NOMO-1 (cell line): ENCODE measurements around the gene PDE9A.
"Not testable (repeated sequence)": the region's sequence is repeated elsewhere in the genome, so short reads cannot be mapped to it uniquely, and the experiment has no call there.

ENCODE experiments used
- DNase-seq, 2 experiments: peaks; one replicate each; lab custom pipeline; 2025; ENCODE audit not compliant: unreplicated experiment in 2 of 2; lab: John Stamatoyannopoulos, UW

PDE9A gene

GRCh38 chr21:42704861-42705260 is 51.4 kb downstream of the PDE9A start:
- DNase-seq: no peak

GRCh38 chr21:42705346-42705745 is 51.9 kb downstream of the PDE9A start:
- DNase-seq: no peak

GRCh38 chr21:42705746-42706374 is 52.4 kb downstream of the PDE9A start:
- no peak for DNase-seq

- no peak for DNase-seq
Measured at GRCh38 chr21:42706765-42707164, 53.3 kb downstream of the PDE9A start.

GRCh38 chr21:42707207-42707830 is 53.9 kb downstream of the PDE9A start:
- no peak for DNase-seq

- DNase-seq: no peak
Measured at GRCh38 chr21:42708107-42708506, 54.7 kb downstream of the PDE9A start.

DNA sequence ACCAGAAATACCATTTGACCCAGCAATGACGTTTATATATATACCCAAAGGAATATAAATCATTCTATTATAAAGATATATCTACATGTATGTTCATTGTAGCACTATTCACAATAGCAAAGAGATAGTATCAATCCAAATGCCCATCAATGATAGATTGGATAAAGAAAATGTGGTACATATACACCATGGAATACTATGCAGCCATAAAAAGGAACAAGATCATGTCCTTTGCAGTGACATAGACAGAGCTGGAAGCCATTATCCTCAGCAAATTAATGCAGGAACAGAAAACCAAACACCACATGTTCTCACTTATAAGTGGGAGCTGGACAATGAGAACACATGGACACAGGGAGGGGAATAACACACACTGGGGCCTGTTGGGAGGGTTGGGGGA is 55.5 kb downstream of the PDE9A start:
- not testable (repeated sequence) for DNase-seq

GRCh38 chr21:42711667-42712066 is 58.2 kb downstream of the PDE9A start:
- DNase-seq: no peak

DNA sequence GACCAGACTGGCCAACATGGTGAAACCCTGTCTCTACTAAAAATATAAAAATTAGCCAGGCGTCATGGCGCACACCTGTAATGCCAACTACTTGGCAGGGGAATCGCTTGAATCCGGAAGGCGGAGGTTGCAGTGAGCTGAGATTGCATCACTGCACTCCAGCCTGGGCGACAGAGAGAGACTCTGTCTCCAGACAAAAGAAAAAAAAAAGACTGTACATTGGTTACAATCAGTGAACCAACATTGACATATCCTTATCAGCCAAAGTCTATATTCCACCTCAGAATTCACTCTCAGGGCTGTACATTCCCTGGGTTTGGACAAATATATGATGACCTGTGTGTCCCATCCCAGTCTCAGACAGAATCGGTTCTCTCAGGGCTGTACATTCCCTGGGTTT is 62.0 kb downstream of the PDE9A start:
- DNase-seq: not testable (repeated sequence)

GRCh38 chr21:42716074-42716473 is 62.7 kb downstream of the PDE9A start:
- DNase-seq: no peak

- not testable (repeated sequence) for DNase-seq
Measured at GRCh38 chr21:42720484-42720883, 67.1 kb downstream of the PDE9A start.

DNA sequence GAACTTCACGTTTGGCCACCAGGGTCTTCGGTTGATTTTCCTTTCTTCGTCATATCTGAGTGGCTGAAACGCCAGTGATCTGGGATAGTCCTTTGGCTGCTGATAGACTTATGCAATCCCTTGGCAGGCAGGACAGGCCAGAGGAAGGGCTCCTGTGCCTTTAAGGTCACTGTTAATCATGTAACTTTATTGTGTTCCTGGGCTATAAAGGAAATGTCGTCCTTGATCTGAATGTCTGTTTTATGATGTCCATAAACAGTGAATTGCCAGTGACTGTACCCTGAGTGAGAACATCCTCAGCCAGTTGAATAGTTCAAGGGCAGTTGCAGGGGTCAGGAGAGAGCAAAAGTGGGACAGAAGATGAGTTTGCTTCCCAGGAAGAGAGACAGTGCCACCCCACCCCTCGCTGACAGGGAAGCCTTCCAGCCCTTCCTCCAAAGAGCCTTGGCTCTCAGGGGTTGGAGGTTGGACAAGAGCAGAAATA is 68.0 kb downstream of the PDE9A start:
- no peak for DNase-seq

GRCh38 chr21:42722153-42722552 is 68.7 kb downstream of the PDE9A start:
- DNase-seq: no peak

DNA sequence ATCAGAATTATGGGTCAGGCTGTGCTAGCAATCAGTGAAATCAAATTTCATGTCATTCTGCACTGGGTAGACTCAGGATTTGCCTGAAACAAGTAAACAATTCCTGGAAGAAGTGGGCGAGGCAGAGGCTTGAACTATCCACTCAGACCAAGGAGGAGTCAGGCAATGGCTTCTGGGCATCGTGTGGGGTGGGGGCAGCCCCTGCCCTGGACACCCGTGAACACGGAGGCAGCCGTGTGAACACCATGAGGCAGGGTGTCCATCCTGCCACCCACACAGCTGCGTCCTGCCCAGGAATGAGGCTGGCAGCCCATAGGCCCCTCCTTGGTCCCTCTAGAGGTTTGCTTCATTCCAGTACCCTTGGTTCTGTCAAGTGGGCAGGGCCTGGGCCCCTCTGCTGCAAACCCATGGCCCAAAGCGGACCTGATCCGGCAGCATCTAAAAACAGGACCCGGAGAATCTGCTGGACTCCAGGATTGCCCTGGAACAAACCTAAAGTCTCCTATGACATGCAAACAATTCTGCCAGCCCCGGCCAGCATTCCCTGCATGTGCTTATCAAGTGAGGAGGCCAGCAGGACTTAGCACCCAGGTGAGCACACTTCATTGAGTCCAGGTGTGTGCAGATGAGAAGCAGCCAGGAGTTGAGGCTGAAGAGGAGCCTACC is 69.5 kb downstream of the PDE9A start:
- no peak for DNase-seq

DNA sequence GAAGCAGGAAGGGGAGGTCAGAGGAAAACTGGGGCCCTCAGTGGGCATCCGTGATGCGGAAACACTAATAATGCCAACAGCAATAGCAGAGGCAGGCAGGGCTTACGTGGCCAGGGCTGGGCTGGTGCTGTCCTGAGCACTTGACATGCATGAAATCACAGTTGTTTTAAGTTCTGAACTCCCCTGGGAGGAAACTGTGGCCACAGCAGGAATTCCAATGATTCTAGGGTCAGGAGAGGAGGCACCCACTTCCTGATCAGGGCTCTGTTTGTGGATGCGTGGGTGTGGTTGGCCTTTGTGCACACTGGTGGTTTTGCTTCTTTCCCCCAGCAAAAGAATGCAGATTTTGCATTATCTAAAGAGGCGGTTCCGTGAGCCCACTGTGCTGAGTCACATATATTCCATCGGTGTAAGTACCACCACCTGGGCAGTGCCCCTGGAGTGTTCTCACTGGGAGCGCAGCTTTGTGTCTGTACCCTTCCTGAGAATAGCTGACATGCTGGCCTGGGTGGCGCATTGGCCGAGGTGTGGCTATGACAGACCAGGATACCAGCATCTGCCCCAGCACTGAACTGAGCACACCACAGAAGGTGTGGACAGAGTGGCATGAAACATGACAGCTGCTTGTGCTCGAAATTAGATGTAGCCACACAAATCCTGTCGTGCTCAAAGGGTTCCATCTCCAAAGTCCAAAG is 71.0 kb downstream of the PDE9A start:
- no peak for DNase-seq

DNA sequence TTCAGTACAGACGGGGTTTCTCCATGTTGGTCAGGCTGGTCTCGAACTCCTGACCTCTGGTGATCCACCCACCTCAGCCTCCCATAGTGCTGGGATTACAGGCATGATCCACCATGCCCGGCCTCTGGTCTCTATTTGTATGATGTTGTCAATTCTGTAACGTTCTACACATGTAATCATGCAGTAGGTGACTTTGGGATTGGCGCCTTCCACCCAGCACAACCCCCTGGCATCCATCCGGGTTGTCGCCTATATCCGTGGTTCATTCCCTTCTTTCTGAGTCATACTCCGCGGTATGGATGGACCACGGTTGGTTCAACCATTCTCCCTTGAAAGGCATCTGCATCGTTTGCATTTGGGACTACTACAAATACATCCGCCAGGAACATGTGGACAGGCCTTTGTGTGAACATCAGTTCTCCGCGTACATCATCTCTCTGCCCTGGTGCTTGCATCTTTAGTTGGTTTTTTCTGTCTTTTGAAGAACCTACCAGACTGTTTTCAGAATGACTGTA is 72.1 kb downstream of the PDE9A start:
- no peak for DNase-seq

DNA sequence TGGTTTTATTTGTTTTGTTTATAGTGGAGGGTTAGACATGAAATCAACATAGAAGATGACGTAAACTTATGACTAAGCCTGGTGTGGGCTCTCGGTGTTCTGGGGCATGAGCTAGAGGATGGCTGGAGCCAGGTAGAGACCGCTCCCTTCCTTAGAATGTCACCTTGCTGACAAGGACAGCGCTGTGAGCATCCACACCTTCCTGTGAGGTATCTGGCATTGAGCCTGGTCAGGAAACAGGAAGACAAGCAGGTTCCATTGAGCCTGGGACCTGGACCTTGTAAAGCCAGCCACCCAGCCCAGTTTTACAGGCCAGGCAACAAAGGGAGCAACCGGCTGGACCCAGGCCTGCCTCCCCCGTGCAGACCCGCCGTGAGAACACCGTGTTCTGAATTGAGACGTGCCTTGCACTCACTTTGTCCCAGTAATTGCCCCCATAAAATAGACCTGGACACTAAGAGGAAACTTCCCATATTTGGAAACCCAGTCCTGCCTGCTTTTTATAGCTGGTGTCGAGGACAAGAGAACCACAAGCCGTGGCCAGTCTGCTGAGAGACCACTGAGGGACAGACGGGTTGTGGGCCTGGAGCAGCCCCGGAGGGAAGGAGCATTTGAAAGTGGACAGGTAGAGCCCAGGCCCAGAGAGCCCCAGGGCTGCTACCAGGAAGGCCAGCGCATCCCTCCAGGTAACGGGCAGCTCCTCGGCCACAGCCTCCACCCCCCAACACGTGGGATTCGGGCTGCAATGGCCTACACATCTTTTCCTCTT is 78.0 kb downstream of the PDE9A start:
- DNase-seq: no peak

DNA sequence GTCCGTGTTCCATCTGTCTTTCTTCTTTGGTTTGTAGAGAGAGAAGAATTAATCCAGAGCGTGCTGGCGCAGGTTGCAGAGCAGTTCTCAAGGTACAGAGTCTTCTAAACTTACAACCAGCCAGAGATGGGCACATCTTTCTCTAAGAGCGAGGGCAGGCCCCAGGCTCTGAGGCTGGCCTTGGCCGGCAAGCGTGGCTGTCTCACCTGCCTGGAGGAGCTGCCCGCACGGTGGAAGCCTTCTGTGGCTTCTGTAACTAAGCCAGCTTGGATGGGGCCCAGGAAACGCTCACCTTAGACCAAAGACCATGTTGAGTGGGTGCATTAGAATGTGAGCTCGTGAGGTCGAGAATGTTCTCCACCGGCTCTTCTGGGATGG is 78.6 kb downstream of the PDE9A start:
- no peak for DNase-seq

GRCh38 chr21:42733037-42733627 is 79.7 kb downstream of the PDE9A start:
- DNase-seq: no peak

- DNase-seq: no peak
Measured at GRCh38 chr21:42733874-42734273, 80.5 kb downstream of the PDE9A start.
